Muscle of leg (tissue), 16 donors: ENCODE results near the gene MAFB. TPM values are rescaled to one million over a fixed set of nuclear protein-coding genes. Genes with fewer than 3 reads are reported as not detected.
A peak's percentile ranks its signal among the peaks of the same experiment; 100 is the strongest.
"Not testable (repeated sequence)": the region's sequence is repeated elsewhere in the genome, so short reads cannot be mapped to it uniquely, and the experiment has no call there.

ENCODE experiments used
- DNase-seq: peaks from one replicate; pipeline ENCODE4 v3.0.0; 2013
- H3K27ac ChIP-seq: one replicate; pipeline ENCODE4 v1.5.1; 2013; ENCODE audit warnings: mild to moderate bottlenecking, low read length, control low read depth
- H3K27me3 ChIP-seq: one replicate; pipeline ENCODE4 v1.6.1; 2013; ENCODE audit warnings: low read length; ENCODE audit not compliant: control insufficient read depth, insufficient read depth
- H3K36me3 ChIP-seq: one replicate; pipeline ENCODE4 v1.6.1; 2013; ENCODE audit warnings: low read length; ENCODE audit not compliant: control insufficient read depth, insufficient read depth
- H3K4me1 ChIP-seq: one replicate; pipeline ENCODE4 v1.6.1; 2013; ENCODE audit warnings: low read length; ENCODE audit not compliant: control insufficient read depth, insufficient read depth
- H3K4me3 ChIP-seq: one replicate; pipeline ENCODE4 v1.5.1; 2013; ENCODE audit warnings: low read length, control low read depth
- H3K9me3 ChIP-seq: replicated peaks from 2 replicates; pipeline ENCODE4 v1.6.1; 2013; ENCODE audit warnings: low read depth, low read length; ENCODE audit not compliant: control insufficient read depth
- WGBS: methylation state at CpG from one replicate; pipeline ENCODE4 v1.1.5; 2013; ENCODE audit warnings: missing lambda C conversion rate; ENCODE audit not compliant: insufficient coverage; 5-methylcytosine and 5-hydroxymethylcytosine counted together
- long read RNA-seq, 11 donors: transcript quantifications; one replicate each; lab custom pipeline, GENCODE V29; 2026
- polyA plus RNA-seq, 8 donors: library from polyadenylated mRNA; unstranded; fragments of 120-200 nt; gene quantifications; one replicate each; pipeline versions ENCODE4 v1.2.1 to v1.2.3, GENCODE V29; 2013; ENCODE audit warnings: inconsistent platforms in 1 of 8, low replicate concordance in 1 of 8; ENCODE audit not compliant: insufficient read length in 8 of 8, insufficient read depth in 1 of 8
- total RNA-seq: library from RNA; stranded (reverse); fragments of 120-200 nt; gene quantifications from one replicate; pipeline ENCODE4 v1.2.4, GENCODE V29; 2013

The MAFB gene
- total RNA-seq (6.3 TPM), polyA plus RNA-seq (10 to 100 TPM in 6 of 8 donors, 1 to 10 TPM in 2; 8.4 to 19.9 (median 11.2) TPM)
- long read RNA-seq, donor 1, partial matches to known transcripts: 0 of 3 reads
- long read RNA-seq, donor 1, other reads (novel, unspliced or antisense): 0 of 3 reads
- long read RNA-seq, donor 2, transcript MAFB-201 (1 exons, 3,393 nt): major isoform, 6 of 6 reads
- long read RNA-seq, donor 2, partial matches to known transcripts: 0 of 6 reads
- long read RNA-seq, donor 2, other reads (novel, unspliced or antisense): 0 of 6 reads
- long read RNA-seq, donor 3, partial matches to known transcripts: 0 of 1 reads
- long read RNA-seq, donor 3, other reads (novel, unspliced or antisense): 0 of 1 reads
- long read RNA-seq, donor 4, transcript MAFB-201 (1 exons, 3,393 nt): major isoform, 9 of 9 reads
- long read RNA-seq, donor 4, partial matches to known transcripts: 0 of 9 reads
- long read RNA-seq, donor 4, other reads (novel, unspliced or antisense): 0 of 9 reads
- long read RNA-seq, donor 5, transcript MAFB-201 (1 exons, 3,393 nt): major isoform, 29 of 29 reads
- long read RNA-seq, donor 5, partial matches to known transcripts: 0 of 29 reads
- long read RNA-seq, donor 5, other reads (novel, unspliced or antisense): 0 of 29 reads
- long read RNA-seq, donor 6, transcript MAFB-201 (1 exons, 3,393 nt): major isoform, 9 of 9 reads
- long read RNA-seq, donor 6, partial matches to known transcripts: 0 of 9 reads
- long read RNA-seq, donor 6, other reads (novel, unspliced or antisense): 0 of 9 reads
- long read RNA-seq, donor 7, transcript MAFB-201 (1 exons, 3,393 nt): major isoform, 12 of 12 reads
- long read RNA-seq, donor 7, partial matches to known transcripts: 0 of 12 reads
- long read RNA-seq, donor 7, other reads (novel, unspliced or antisense): 0 of 12 reads
- long read RNA-seq, donor 8, transcript MAFB-201 (1 exons, 3,393 nt): major isoform, 10 of 10 reads
- long read RNA-seq, donor 8, partial matches to known transcripts: 0 of 10 reads
- long read RNA-seq, donor 8, other reads (novel, unspliced or antisense): 0 of 10 reads
- long read RNA-seq, donor 9, transcript MAFB-201 (1 exons, 3,393 nt): major isoform, 9 of 9 reads
- long read RNA-seq, donor 9, partial matches to known transcripts: 0 of 9 reads
- long read RNA-seq, donor 9, other reads (novel, unspliced or antisense): 0 of 9 reads
- long read RNA-seq, donor 10, transcript MAFB-201 (1 exons, 3,393 nt): major isoform, 20 of 20 reads
- long read RNA-seq, donor 10, partial matches to known transcripts: 0 of 20 reads
- long read RNA-seq, donor 10, other reads (novel, unspliced or antisense): 0 of 20 reads
- long read RNA-seq, donor 11, transcript MAFB-201 (1 exons, 3,393 nt): major isoform, 15 of 15 reads
- long read RNA-seq, donor 11, partial matches to known transcripts: 0 of 15 reads
- long read RNA-seq, donor 11, other reads (novel, unspliced or antisense): 0 of 15 reads

GRCh38 chr20:40689100-40689942, at the start of gene MAFB:
Gene MAFB (minus strand): TSS chr20:40689236. CDS start chr20:40688850, 386 bp downstream.
- no peaks in the 10 kb centered on the region for H3K36me3 ChIP-seq
- peaks cover 29% of the 10 kb centered on the region for H3K4me1 ChIP-seq
- peak within 1 kb of the TSS; percentile 68 for H3K4me3 ChIP-seq

GRCh38 chr20:40736468-40736867, 47.4 kb upstream of the MAFB start:
- H3K4me3 ChIP-seq, H3K36me3 ChIP-seq, H3K9me3 ChIP-seq, H3K27me3 ChIP-seq, H3K4me1 ChIP-seq, DNase-seq, H3K27ac ChIP-seq: not testable (repeated sequence)
- 94% methylated on average over 3 of the region's 4 CpGs for WGBS

More at GRCh38 chr20:40689100-40689942, at the start of gene MAFB:
- peak within 1 kb of the TSS; percentile 94 for H3K27ac ChIP-seq
- H3K27me3 ChIP-seq: peaks cover 66% of the 10 kb centered on the region
- no peaks in the 10 kb centered on the region for H3K9me3 ChIP-seq
- under 1% methylated on average over 65 of the region's 85 CpGs for WGBS
- peak; percentile 98 for DNase-seq

- no peak overlapping the region for H3K4me3 ChIP-seq
- H3K4me1 ChIP-seq: no peaks in the 10 kb centered on the region
- 90% methylated on average over 2 of the region's 2 CpGs for WGBS
- DNase-seq: no peak
- H3K27me3 ChIP-seq: no peaks in the 10 kb centered on the region
- H3K36me3 ChIP-seq: no peaks in the 10 kb centered on the region
- H3K9me3 ChIP-seq: no peaks in the 10 kb centered on the region
- no peak overlapping the region for H3K27ac ChIP-seq
These were observed 40.0 kb upstream of the MAFB start for GRCh38 chr20:40728996-40729395.

- H3K36me3 ChIP-seq: no peaks in the 10 kb centered on the region
- no peaks in the 10 kb centered on the region for H3K9me3 ChIP-seq
- no peak overlapping the region for H3K27ac ChIP-seq
- no peak overlapping the region for H3K4me3 ChIP-seq
- DNase-seq: no peak
- whole genome bisulfite sequencing: no CpG with 5 or more reads among the region's 1 CpG
- H3K4me1 ChIP-seq: no peaks in the 10 kb centered on the region
- H3K27me3 ChIP-seq: no peaks in the 10 kb centered on the region
These were observed 39.4 kb upstream of the MAFB start for GRCh38 chr20:40728470-40728869.

- Histone ChIP-seq H3K9me3 (no peaks in the 10 kb centered on the region), H3K4me1 (no peaks in the 10 kb centered on the region), H3K36me3 (no peaks in the 10 kb centered on the region), H3K27me3 (no peaks in the 10 kb centered on the region), H3K4me3 (no peak overlapping the region), H3K27ac (no peak overlapping the region)
- no peak for DNase-seq
These were observed 38.9 kb upstream of the MAFB start for GRCh38 chr20:40727960-40728359.

GRCh38 chr20:40726776-40727175, 37.7 kb upstream of the MAFB start:
- Histone ChIP-seq H3K27ac (no peak overlapping the region), H3K36me3 (no peaks in the 10 kb centered on the region), H3K9me3 (no peaks in the 10 kb centered on the region), H3K4me1 (no peaks in the 10 kb centered on the region), H3K4me3 (no peak overlapping the region), H3K27me3 (no peaks in the 10 kb centered on the region)
- no CpG with 5 or more reads among the region's 3 CpGs for WGBS
- no peak for DNase-seq

- DNase-seq: no peak
- Histone ChIP-seq H3K36me3 (no peaks in the 10 kb centered on the region), H3K9me3 (no peaks in the 10 kb centered on the region), H3K4me3 (no peak overlapping the region), H3K4me1 (no peaks in the 10 kb centered on the region), H3K27ac (no peak overlapping the region), H3K27me3 (no peaks in the 10 kb centered on the region)
- WGBS: 100% methylated on average over 1 of the region's 7 CpGs
These were observed 35.5 kb upstream of the MAFB start for GRCh38 chr20:40724566-40724965.

GRCh38 chr20:40720826-40721225, 31.8 kb upstream of the MAFB start:
- no peaks in the 10 kb centered on the region for H3K36me3 ChIP-seq
- no peaks in the 10 kb centered on the region for H3K4me1 ChIP-seq
- 100% methylated on average over 1 of the region's 1 CpG for WGBS
- no peak overlapping the region for H3K27ac ChIP-seq
- no peaks in the 10 kb centered on the region for H3K9me3 ChIP-seq
- no peak overlapping the region for H3K4me3 ChIP-seq
- H3K27me3 ChIP-seq: no peaks in the 10 kb centered on the region
- DNase-seq: no peak

- no peaks in the 10 kb centered on the region for H3K27me3 ChIP-seq
These were observed 31.1 kb upstream of the MAFB start for GRCh38 chr20:40720099-40720498.

More at GRCh38 chr20:40720099-40720498, 31.1 kb upstream of the MAFB start:
- Histone ChIP-seq H3K27ac (no peak overlapping the region), H3K4me1 (no peaks in the 10 kb centered on the region), H3K9me3 (no peaks in the 10 kb centered on the region), H3K4me3 (no peak overlapping the region), H3K36me3 (no peaks in the 10 kb centered on the region)
- no peak for DNase-seq
- whole genome bisulfite sequencing: 84% methylated on average over 7 of the region's 8 CpGs
